Astrocyte of the hippocampus (primary cell): ENCODE results near the gene TRAPPC8.
"Not testable (repeated sequence)": the region's sequence is repeated elsewhere in the genome, so short reads cannot be mapped to it uniquely, and the experiment has no call there.

Experiments used
- DNase-seq: peaks from one replicate; pipeline ENCODE4 v3.0.0; 2011; ENCODE audit warnings: low read depth, low spot score

TRAPPC8 gene

DNA sequence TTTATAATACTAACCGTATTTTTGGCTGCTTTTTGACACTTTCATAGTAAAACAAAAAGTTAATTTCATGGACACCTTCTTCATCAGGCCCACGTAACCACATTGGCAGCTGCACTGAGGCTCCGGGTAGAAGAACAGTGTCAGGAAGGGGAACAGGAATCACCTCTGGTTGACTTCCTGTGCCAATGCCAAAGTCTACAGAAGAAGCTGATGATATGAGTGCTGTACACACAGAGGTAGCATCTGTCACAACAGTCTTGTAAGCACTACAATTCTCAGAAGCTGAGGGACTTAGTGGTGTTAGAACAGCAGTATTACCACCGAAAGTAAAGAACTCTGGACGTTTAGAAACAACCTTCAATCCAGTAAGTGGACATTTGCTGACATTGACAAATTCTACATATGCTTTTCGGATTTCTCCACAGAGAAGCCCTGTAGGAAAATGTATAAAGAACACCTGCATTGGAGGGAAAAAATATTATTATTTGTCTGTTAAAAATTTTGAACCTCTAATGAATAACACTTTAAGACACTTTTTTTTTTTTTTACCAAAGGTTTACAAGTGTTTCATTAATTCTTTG, 85.3 kb downstream of the TRAPPC8 start:
- no peak for DNase-seq

DNA sequence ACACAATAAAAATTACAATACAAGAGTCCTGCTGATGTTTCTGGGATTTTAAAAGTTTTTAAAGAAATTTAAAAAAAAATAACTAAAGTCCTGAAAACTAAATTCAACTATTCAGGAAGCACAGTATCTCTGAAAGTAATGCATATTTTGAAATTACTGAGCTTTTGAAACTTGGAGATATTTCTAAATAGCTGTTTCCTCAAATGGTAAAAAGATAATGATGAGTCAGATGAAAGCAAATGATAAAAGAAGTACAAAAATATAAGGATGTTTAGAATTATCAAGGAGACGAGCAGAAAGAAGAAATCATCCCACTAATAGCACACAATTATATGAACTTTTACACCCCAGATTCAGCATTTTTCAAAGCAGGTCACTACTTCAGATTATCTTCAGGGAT, 92.1 kb downstream of the TRAPPC8 start:
- no peak for DNase-seq

DNA sequence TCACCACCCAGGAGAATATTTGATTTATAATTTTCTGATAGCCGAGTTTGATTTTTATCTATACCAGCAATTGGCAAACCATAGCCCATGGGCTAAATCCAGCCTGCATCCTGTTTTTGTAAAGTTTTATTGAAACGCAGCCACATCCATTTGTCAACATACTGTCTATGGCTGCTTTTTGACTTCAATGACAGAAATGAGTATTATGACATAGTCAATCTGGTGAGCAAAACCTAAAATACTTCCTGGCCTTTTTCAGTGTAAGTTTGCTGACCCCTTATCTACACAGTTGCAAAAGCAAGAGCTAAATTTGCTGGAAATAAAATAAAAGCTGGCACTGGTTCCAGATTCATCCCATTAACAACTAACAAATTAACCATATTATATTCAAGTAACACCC, 102.4 kb downstream of the TRAPPC8 start:
- DNase-seq: no peak

DNA sequence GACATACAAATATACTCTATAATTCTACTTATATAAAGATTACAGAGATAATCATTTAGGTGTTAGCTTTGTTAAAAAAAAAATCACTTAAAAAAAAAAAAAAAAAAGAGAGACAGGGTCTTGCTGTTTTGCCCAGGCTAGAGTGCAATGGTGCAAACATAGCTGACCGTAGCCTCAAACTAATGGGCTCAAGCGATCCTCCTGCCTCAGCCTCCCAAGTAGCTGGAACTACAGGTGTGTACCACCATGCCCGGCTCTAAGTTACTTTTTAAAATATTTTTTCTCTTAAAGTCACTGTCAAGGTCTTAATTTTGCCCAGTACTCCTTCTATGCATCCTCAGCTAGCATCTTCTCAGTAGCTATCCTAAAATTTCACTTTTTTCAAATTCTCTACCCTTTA, 105.0 kb downstream of the TRAPPC8 start:
- no peak for DNase-seq

DNA sequence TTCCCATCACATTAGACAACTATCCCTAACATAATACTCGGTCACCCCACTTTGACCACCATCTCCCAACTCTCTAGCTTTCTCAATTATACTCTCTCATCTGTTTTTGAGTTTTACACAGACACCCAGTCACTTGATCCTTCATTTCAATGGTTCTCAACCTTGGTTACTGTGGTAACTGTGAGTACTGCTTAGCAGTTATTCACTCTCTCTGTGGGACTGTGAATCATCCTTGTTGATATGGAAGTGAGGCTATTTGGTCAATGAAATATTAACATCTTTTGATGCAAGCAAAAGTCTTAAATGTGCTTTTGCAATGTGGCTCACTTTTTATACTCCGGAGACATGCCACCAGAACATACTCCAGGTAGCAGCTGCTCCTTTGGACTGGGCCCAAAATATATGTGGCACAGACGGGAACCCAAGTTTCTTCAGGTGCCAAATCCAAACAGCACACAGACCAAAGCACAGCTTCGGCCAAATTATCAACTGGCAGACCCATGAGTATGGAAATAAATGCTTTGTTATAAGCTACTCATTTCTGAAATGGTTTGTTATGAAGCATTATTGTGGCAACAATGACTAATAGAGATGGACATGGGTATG, 107.3 kb downstream of the TRAPPC8 start:
- DNase-seq: peak; percentile 41

DNA sequence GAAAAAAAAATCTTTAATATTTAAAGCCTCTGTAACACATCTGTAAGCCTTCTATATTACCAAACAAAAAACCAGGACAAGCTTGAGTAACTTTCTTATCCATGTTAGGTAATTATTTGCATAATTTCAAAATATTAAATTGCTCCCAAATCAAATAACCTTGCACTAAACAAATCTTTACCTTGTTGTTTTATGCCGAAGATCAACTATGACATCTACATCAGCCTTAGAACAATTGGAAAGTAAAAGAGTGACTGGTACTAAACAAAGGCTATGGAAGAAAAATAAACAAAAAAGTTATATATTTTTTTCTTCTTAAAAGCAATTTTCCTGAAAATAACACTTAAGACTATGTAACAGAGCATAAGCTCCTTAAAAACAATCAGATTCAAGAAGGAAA, 111.0 kb downstream of the TRAPPC8 start:
- no peak for DNase-seq

DNA sequence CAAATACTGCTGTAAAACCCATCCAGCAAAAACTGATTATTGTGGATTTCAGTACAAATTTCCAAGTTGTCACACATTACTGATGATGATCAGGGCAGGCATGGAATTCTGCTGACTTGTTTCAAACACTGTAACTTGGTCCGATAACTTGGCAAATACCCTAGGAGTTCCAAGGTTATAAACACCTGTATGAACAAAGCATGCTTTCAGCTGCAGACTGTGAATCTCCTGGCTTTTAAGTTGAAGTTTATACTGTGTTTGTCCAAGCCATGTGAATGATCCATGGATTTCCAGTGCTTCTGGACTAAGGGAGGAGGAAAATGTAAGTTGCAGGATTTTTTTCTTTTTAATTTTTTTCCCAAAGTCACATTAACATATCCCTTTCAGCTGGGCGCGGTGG, 112.2 kb downstream of the TRAPPC8 start:
- no peak for DNase-seq

DNA sequence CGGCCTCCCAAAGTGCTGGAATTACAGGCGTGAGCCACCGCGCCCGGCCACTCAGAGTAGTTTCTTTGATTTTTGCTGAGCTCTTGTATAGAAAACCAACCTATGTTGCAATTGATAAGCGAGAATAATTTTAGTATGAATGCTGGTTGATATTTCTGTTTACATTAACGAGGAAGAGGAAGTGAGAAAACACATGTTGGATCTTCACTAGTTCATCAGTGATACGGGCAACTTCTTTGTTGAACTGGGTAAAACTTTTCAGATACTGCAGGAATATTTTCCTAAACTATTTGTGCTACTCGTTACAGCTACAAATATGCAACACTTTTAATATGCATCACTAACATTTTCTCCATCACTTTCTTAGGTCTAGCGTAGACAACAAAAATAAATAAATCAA, 114.3 kb downstream of the TRAPPC8 start:
- no peak for DNase-seq

DNA sequence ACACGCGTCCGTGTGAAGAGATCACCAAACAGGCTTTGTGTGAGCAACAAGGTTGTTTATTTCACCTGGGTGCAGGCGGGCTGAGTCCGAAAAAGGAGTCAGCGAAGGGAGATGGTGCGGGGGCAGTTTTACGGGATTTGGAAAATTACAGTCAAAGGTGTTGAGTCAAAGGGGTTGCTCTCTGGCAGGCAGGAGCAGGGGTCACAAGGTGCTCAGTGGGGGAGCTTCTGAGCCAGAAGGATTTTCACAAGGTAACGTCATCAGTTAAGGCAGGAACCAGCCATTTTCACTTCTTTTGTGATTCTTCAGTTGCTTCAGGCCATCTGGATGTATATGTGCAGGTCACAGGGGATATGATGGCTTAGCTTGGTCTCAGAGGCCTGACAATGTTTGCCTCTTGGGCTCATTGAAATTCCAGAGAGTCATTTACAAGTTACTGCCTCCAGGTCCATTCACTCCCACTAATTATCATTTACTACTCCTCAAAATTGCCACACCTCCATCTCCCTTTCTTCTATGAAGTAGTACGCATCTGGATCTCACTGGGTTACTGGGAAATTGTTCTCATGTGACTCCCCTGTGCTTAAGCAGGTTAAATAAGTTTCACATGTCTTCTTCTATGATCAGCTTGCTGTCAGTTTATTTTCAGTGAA, 116.1 kb downstream of the TRAPPC8 start:
- not testable (repeated sequence) for DNase-seq

DNA sequence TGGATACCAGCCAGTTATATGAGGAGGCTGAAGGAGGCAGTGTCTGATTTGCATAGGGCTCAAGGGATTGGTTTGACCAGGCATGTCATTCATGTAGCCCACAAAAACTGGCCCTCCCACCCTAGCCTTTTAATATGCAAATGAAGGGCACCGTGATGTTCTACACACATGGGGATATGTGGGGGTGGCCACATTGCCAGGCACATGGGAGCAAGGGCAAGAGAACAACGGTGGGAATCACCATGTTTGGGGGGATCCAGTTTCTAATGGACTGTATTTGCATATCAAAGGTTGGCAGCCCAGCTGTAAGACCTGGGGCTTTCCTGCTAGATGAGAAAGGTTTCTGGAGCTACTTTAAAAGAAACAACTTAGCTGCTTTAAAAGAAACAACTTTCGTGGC, 117.2 kb downstream of the TRAPPC8 start:
- no peak for DNase-seq

DNA sequence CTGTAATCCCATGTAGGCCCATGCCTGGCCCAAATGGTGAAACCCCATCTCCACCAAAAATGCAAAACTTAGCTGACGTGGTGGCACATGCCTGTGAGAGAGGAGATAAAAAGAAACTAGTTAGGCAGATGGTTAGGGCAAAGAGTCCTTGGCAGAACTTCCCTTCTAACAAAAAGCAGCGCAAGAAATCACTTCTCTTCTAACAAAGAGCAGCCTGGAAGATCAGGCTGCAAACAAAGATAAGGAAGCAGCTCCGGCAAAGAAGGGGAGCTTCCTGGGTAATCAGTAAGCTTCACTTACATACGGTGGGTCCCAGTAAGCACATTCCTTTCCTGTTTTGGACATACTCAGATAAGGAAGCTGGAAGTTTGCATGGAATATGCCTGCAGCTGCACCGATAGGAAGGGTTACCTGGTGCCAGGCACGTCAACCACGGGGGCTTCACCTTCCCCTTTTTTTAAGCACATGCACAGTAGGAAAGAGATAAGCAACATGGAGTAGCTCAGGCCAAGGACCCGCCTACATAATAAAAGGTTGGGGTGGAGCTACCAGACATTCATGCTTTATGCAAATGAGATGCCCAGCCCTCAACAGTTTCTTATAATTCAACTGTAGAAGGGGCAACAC, 121.3 kb downstream of the TRAPPC8 start:
- DNase-seq: no peak

DNA sequence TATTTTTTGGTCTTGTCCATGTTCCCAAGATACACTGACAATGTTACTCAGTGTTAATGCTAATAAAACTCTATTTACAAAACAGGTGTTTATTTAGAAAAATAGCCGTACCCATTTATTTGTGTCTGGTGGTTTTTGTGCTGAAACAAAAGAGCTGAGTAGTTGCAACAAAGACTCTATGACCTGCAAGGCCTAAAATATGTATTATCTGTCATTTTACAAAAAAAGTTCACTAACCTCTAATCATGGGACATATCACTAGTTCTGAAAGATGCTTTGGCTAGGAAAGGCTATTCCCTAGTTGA, 123.1 kb downstream of the TRAPPC8 start:
- no peak for DNase-seq

DNA sequence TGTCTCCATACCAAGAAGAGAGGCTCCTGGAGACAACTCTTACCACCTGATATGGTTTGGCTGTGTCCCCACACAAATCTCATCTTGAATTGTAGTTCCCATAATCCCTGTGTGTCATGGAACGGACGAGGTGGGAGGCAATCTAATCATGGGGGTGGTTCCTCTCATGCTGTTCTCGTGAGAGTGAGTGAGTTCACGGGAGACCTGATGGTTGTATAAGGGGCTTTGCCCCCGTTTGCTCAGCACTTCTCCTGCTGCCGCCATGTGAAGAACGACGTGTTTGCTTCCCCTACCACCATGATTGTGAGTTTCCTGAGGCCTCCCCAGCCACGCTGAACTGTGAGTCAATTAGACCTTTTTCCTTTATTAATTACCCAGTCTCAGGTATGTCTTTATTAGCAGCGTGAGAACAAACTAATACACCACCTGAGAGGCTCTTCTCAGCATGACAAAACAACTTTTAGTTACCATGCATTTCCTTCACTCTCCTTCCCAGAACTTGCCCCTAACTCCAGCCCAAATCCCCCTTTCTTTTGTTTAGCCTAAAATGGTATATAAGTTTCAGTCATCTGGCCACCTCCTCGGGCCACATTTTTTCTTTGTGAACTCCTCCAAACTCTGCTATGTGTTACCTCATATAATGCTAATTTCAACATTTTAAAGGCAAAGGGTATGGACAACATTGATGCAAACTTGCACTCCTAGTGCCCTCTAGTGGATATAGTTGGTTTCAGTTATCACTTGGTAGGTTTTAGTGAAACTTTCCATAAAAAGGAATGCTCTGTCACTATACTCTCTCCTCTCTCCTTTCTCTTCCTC, 123.6 kb downstream of the TRAPPC8 start:
- peak; percentile 67 for DNase-seq

DNA sequence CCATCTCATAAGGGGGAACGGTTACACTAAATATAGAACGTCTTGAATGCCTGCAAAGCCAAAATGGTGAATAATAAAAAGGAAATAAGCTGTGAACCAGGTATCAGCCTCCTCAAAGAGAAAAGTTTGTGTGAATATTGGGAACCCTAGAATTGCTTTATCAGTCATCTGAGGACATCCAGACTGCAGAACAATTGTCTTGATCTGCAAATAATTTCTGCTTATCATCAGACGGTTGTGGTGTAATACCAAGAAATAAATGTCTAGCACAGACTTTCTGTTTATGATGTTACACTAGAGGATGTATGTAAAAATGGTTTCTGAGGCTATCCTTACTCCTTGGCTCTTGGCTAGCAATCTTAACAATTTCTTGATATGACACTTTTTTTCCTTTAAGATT, 128.8 kb downstream of the TRAPPC8 start:
- DNase-seq: no peak

DNA sequence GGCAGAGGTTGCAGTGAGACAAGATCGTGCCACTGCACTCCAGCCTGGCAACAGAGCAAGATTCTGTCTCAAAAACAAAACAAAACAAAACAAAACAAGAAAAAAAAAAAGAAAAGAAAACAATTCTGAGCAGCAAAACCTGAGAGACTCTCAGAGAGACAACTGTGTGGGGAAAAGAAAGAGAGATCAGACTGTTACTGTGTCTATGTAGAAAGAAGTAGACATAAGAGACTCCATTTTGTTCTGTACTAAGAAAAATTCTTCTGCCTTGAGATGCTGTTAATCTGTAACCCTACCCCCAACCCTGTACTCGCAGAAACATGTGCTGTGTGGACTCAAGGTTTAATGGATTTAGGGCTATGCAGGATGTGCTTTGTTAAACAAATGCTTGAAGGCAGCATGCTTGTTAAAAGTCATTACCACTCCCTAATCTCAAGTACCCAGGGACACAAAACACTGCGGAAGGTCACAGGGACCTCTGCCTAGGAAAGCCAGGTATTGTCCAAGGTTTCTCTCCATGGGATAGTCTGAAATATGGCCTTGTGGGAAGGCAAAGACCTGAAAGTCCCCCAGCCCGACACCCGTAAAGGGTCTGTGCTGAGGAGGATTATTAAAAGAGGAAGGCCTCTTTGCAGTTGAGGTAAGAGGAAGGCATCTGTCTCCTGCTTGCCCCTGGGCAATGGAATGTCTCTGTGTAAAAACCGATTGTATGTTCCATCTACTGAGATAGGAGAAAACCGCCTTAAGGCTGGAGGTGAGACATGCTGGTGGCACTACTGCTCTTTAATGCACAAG, 132.4 kb downstream of the TRAPPC8 start:
- DNase-seq: not testable (repeated sequence)

DNA sequence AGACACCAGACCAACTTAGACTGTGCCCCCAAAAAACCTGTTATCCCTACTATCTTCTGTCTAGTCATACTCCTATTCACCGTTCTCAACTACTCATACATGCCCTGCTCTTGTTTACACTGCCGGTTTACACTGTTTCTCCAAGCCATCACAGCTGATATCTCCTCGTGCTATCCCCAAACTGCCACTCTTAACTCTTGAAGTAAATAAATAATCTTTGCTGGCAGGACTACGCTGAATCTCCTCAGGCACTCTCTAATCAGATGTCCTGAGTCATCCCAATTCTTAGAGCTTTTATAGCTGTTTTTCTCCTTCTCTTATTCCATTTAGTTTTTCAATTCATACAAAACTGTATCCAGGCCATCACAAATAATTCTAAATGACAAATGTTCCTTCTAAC, 133.9 kb downstream of the TRAPPC8 start:
- DNase-seq: not testable (repeated sequence)

DNA sequence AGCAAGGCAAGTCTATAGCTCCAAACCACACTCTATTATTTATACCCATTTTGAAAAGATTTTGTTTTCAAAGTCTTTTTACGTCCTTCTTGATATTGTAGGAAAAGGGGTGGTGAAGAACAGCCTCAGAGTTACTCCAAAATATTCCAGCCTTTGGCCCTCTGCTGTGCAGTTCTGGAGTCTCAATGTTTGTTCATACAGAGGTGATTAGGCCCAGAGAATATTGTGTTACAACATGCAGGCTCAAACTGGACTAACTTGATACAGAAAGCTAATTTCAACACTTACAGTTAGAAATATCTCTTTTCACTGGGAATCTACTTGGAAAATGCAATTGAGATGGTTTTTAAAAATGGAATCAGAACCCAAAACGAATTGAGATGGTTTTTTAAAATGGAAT, 141.8 kb downstream of the TRAPPC8 start:
- no peak for DNase-seq

DNA sequence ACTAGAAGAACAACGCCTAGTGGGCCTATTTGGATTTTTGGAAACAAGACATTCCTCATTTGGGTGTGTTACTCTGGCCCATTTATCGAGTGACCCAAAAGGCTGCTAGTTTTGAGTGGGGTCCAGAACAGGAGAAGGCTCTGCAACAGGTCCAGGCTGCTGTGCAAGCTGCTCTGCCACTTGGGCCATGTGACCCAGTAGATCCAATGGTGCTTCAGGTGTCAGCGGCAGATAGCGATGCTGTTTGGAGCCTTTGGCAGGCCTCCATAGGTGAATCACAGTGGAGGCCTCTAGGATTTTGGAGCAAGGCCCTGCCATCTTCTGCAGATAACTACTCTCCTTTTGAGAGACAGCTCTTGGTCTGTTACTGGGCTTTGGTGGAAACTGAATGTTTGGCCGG, 143.7 kb downstream of the TRAPPC8 start:
- not testable (repeated sequence) for DNase-seq

DNA sequence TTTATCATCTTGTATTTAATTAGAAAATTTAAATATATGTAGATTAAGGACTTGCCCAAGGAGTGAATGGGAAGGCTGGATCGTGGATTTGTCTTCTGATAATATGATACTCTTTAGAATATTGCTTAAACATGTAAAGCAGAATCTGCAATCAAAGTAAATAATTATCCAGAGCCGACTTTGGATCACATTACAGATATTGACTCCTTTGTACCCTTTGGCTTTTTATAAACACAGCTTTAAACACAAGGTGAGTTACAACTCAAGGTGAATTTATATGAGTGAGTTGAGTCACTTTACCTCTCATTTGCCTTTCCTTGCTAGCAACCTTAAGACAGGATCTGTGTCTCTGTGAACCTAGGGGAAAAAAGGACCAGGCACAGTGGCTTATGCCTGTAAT, 144.5 kb downstream of the TRAPPC8 start:
- DNase-seq: no peak

DNA sequence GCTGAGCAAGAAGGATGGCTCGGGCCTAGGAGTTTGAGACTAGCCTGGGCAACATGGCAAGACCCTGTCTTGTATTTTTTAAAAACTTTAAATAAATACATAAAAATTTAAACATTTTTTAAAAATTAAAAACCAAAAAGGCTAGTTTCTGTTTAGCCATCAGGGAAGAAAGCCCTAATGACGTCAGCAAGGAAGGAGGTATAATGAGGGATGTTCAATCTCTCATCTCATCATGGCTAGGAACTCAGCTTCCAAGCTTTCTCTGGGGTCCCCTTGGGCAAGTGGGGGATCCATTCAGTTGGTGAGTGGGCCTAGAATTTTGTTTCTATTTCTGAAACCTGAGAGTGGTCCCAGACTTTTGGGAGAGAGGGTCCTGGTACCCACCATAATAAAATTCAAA, 147.2 kb downstream of the TRAPPC8 start:
- DNase-seq: no peak

DNA sequence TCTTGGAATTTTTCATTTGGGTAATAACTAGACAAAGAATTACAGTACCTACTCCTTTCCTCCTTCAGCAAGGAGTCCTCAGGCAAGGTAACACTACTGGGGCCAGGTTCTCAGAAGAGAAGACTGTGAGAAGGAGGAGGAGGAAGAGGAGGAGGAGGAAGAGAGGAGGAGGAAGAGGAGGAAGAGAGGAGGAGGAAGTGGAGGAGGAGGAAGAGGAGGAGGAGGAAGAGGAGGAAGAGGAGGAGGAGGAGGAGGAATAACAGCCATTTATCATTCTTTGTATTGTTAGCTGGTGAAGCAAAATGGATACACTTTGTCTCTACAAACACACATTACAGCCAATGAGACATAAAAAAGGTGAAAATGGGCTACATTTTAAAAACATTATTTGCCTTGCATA, 149.4 kb downstream of the TRAPPC8 start:
- no peak for DNase-seq

DNA sequence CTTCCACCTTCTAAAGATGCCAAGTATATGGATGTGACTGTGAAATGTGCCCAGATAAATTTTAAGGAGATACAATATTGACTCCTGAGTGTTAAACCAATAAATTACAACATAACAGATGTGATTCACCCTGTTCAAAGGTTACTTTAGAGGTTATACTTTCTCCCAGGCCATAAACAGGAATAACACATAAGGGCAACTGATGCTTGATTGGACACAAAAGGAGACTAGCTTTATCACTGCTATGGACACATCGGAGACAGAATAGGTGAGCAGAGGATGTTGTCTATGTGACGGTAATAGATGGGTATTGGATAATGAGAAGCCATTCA, 150.4 kb downstream of the TRAPPC8 start:
- DNase-seq: no peak
